Caco-2 (cell line): ENCODE measurements around the gene CLEC4D. TPM values are rescaled to one million over a fixed set of nuclear protein-coding genes. Genes with fewer than 3 reads are reported as not detected.

ENCODE experiments used
- BruUV-seq: library from RNA; stranded (reverse); fragments of 400-500 nt; replicated peaks from 2 replicates; lab custom pipeline; 2021; lab: Mats Ljungman, UMichigan
- CTCF ChIA-PET: fragments of 300-600 bp; sonication (Branson Sonifier 250); formaldehyde crosslinking; loops from one replicate; lab custom pipeline; 2022; ENCODE audit warnings: antibody characterized with exemption; lab: Charles Lee
- POLR2A ChIA-PET: fragments of 300-600 bp; sonication (Branson Sonifier 250); formaldehyde crosslinking; loops from one replicate; lab custom pipeline; 2022; ENCODE audit warnings: antibody characterized with exemption; lab: Charles Lee
- DNase-seq, 2 experiments: peaks; one replicate each; pipeline versions ENCODE4 v3.0.0 to v3.0.0-alpha.2; 2020 to 2022
- H3K27me3 ChIP-seq: replicated peaks from 2 replicates; pipeline ENCODE4 v1.6.0; 2011; ENCODE audit warnings: low read length; ENCODE audit not compliant: control insufficient read depth, insufficient read depth
- H3K36me3 ChIP-seq: 2 replicates; pipeline ENCODE4 v1.5.1; 2011; ENCODE audit warnings: low read length; ENCODE audit not compliant: control insufficient read depth, insufficient read depth
- H3K4me1 ChIP-seq: fragments of 250-450 bp; sonication (Bioruptor Pico); 2 replicates; pipeline ENCODE4 v1.5.1; 2020; ENCODE audit warnings: mild to moderate bottlenecking
- H3K4me3 ChIP-seq: 2 replicates; pipeline ENCODE4 v1.5.1; 2011; ENCODE audit warnings: low read depth, mild to moderate bottlenecking, control low read depth, low read length
- H3K9me3 ChIP-seq: fragments of 250-450 bp; sonication (Bioruptor Pico); 2 replicates; pipeline ENCODE4 v1.5.1; 2020; ENCODE audit warnings: mild to moderate bottlenecking, moderate library complexity
- H3K27ac Mint-ChIP-seq: one replicate; pipeline ENCODE4 v1.8.0; 2022; ENCODE audit warnings: mixed read lengths; ENCODE audit not compliant: unreplicated experiment
- H3K27me3 Mint-ChIP-seq: one replicate; pipeline ENCODE4 v1.8.0; 2022; ENCODE audit warnings: mixed read lengths; ENCODE audit not compliant: insufficient read depth, unreplicated experiment
- H3K36me3 Mint-ChIP-seq: one replicate; pipeline ENCODE4 v1.8.0; 2022; ENCODE audit warnings: mild to moderate bottlenecking, mixed read lengths; ENCODE audit not compliant: insufficient read depth, unreplicated experiment
- H3K4me1 Mint-ChIP-seq: one replicate; pipeline ENCODE4 v1.8.0; 2022; ENCODE audit warnings: low read depth, mixed read lengths; ENCODE audit not compliant: unreplicated experiment
- H3K4me3 Mint-ChIP-seq: one replicate; pipeline ENCODE4 v1.8.0; 2022; ENCODE audit warnings: mild to moderate bottlenecking, moderate library complexity, mixed read lengths; ENCODE audit not compliant: unreplicated experiment
- H3K9me3 Mint-ChIP-seq: one replicate; pipeline ENCODE4 v1.8.0; 2022; ENCODE audit warnings: mixed read lengths; ENCODE audit not compliant: unreplicated experiment
- CTCF ChIP-seq, 2 experiments: fragments of 200-600 bp in 1 of 2; IDR thresholded peaks; 1 replicate in 1 of 2; 2 replicates in 1 of 2; pipeline versions ENCODE4 v1.5.1 to v1.8.0; 2011 to 2022; ENCODE audit warnings: antibody characterized with exemption in 1 of 2, control low read depth in 1 of 2, inconsistent platforms in 1 of 2, low read depth in 1 of 2, low read length in 1 of 2, mild to moderate bottlenecking in 1 of 2, moderate library complexity in 1 of 2; ENCODE audit not compliant: insufficient read depth in 1 of 2, severe bottlenecking in 1 of 2, unreplicated experiment in 1 of 2
- intact Hi-C: fragments of 100-400 bp; cut with micrococcal nuclease; formaldehyde crosslinking; loops from one replicate; pipeline ENCODE4 v1.10.0; 2022; ENCODE audit not compliant: unreplicated experiment
- total RNA-seq: library from RNA; stranded (reverse); gene quantifications from 2 replicates; pipeline ENCODE4 v1.2.3, GENCODE V29; 2022

CLEC4D gene
- total RNA-seq, 1 experiment from 2014 or later = not detected

- no TSS peak for BruUV-seq
- no peaks in the 10 kb centered on the region for H3K9me3 ChIP-seq
- ChIA-PET POLR2A (no interaction called here), CTCF (no interaction called here)
- Mint-ChIP-seq H3K4me1 (no peaks in the 10 kb centered on the region), H3K27ac (no peak overlapping the region), H3K9me3 (no peaks in the 10 kb centered on the region), H3K36me3 (no peaks in the 10 kb centered on the region), H3K4me3 (no peak overlapping the region), H3K27me3 (peaks cover 34% of the 10 kb centered on the region)
- H3K27me3 ChIP-seq = peaks cover 7% of the 10 kb centered on the region
- TF ChIP-seq CTCF (IDR thresholded peaks at IDR 0.05; ENCODE audit: insufficient read depth in 1 of 2, low read depth in 1 of 2, low read length in 1 of 2, severe bottlenecking in 1 of 2, unreplicated experiment in 1 of 2) = no peak
- H3K36me3 ChIP-seq = no peaks in the 10 kb centered on the region
- no peaks in the 10 kb centered on the region for H3K4me1 ChIP-seq
- H3K4me3 ChIP-seq = no peak overlapping the region
- intact Hi-C loops = no loop called here
- no peak for DNase-seq
These were observed 5.7 kb upstream of the CLEC4D start for GRCh38 chr12:8507596-8507995.

- Histone ChIP-seq H3K4me1 (no peaks in the 10 kb centered on the region), H3K27me3 (peaks cover 7% of the 10 kb centered on the region), H3K9me3 (no peaks in the 10 kb centered on the region), H3K4me3 (no peak overlapping the region), H3K36me3 (no peaks in the 10 kb centered on the region)
- TF ChIP-seq CTCF (IDR thresholded peaks at IDR 0.05; ENCODE audit: insufficient read depth in 1 of 2, low read depth in 1 of 2, low read length in 1 of 2, severe bottlenecking in 1 of 2, unreplicated experiment in 1 of 2) = no peak
- CTCF ChIA-PET = no interaction called here
- Mint-ChIP-seq H3K36me3 (no peaks in the 10 kb centered on the region), H3K27ac (no peak overlapping the region), H3K4me1 (no peaks in the 10 kb centered on the region), H3K4me3 (no peak overlapping the region), H3K27me3 (peaks cover 37% of the 10 kb centered on the region), H3K9me3 (no peaks in the 10 kb centered on the region)
- POLR2A ChIA-PET = no interaction called here
- intact Hi-C loops = no loop called here
- no peak for DNase-seq
- BruUV-seq = no TSS peak
These were observed 5.1 kb upstream of the CLEC4D start for GRCh38 chr12:8508223-8508622.

- H3K4me1 ChIP-seq = no peaks in the 10 kb centered on the region
- H3K36me3 Mint-ChIP-seq = no peaks in the 10 kb centered on the region
- H3K9me3 ChIP-seq = no peaks in the 10 kb centered on the region
- no peak for TF ChIP-seq CTCF (IDR thresholded peaks at IDR 0.05; ENCODE audit: insufficient read depth in 1 of 2, low read depth in 1 of 2, low read length in 1 of 2, severe bottlenecking in 1 of 2, unreplicated experiment in 1 of 2)
- BruUV-seq = no TSS peak
- intact Hi-C loops = no loop called here
- H3K36me3 ChIP-seq = no peaks in the 10 kb centered on the region
- ChIA-PET POLR2A (no interaction called here), CTCF (interaction anchor here (1.2 kb wide), 1 partner anchor 9 kb away, joined by 3 read pairs; no protein-coding TSS in a partner anchor)
- peaks cover 7% of the 10 kb centered on the region for H3K27me3 ChIP-seq
- H3K4me3 ChIP-seq = no peak overlapping the region
- no peaks in the 10 kb centered on the region for H3K4me1 Mint-ChIP-seq
- no peaks in the 10 kb centered on the region for H3K9me3 Mint-ChIP-seq
- H3K4me3 Mint-ChIP-seq = no peak overlapping the region
- no peak overlapping the region for H3K27ac Mint-ChIP-seq
- peaks cover 43% of the 10 kb centered on the region for H3K27me3 Mint-ChIP-seq
- DNase-seq = no peak
These were observed 4.1 kb upstream of the CLEC4D start for GRCh38 chr12:8508910-8509841.
